ENCODE data around the gene SERPINA5.

DNA sequence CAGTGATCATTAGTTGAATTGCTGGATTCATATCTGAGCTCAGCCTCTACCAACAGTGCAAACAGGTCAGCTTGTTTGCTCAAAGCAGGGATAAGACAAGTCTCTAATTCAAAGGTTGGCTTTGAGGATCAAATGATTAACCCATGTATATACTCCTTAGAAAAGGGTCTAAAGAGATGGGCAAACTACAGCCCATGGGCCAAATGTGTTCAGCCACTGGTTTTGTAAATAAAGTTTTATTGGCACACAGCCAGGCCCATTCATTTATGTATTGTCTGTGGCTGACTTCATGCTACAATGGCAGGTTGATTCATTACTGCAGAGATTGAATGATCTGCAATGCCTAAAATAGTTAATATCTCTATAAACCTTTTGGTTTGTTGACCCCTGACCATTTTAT, 16.8 kb upstream of the SERPINA5 start:
- TF ChIP-seq, protein P1, sequence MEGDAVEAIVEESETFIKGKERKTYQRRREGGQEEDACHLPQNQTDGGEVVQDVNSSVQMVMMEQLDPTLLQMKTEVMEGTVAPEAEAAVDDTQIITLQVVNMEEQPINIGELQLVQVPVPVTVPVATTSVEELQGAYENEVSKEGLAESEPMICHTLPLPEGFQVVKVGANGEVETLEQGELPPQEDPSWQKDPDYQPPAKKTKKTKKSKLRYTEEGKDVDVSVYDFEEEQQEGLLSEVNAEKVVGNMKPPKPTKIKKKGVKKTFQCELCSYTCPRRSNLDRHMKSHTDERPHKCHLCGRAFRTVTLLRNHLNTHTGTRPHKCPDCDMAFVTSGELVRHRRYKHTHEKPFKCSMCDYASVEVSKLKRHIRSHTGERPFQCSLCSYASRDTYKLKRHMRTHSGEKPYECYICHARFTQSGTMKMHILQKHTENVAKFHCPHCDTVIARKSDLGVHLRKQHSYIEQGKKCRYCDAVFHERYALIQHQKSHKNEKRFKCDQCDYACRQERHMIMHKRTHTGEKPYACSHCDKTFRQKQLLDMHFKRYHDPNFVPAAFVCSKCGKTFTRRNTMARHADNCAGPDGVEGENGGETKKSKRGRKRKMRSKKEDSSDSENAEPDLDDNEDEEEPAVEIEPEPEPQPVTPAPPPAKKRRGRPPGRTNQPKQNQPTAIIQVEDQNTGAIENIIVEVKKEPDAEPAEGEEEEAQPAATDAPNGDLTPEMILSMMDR (IDR thresholded peaks at IDR 0.05): no peak
- TF ChIP-seq POLR2A (IDR thresholded peaks at IDR 0.05): no peak
- no peak for TF ChIP-seq POLR2AphosphoS5 (IDR thresholded peaks at IDR 0.05)
